ENCODE data around the gene FYB1.

- TF ChIP-seq, protein P1, sequence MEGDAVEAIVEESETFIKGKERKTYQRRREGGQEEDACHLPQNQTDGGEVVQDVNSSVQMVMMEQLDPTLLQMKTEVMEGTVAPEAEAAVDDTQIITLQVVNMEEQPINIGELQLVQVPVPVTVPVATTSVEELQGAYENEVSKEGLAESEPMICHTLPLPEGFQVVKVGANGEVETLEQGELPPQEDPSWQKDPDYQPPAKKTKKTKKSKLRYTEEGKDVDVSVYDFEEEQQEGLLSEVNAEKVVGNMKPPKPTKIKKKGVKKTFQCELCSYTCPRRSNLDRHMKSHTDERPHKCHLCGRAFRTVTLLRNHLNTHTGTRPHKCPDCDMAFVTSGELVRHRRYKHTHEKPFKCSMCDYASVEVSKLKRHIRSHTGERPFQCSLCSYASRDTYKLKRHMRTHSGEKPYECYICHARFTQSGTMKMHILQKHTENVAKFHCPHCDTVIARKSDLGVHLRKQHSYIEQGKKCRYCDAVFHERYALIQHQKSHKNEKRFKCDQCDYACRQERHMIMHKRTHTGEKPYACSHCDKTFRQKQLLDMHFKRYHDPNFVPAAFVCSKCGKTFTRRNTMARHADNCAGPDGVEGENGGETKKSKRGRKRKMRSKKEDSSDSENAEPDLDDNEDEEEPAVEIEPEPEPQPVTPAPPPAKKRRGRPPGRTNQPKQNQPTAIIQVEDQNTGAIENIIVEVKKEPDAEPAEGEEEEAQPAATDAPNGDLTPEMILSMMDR (IDR thresholded peaks at IDR 0.05), result no peak
- TF ChIP-seq EZH2 (IDR thresholded peaks at IDR 0.05; ENCODE audit: borderline replicate concordance, insufficient read depth, low read depth, low read length, poor library complexity, severe bottlenecking), result no peak
These were observed 36.0 kb upstream of the FYB1 start for GRCh38 chr5:39255406-39255805.

Measured in B cell (primary cell).